HepG2 (cell line): ENCODE results near the gene DENND10. TPM values are rescaled to one million over a fixed set of nuclear protein-coding genes. Genes with fewer than 3 reads are reported as not detected.

Experiments used
- ASH2L ChIP-seq: fragments of 300-600, 200-600 bp; sonication (generic); IDR thresholded peaks from 2 replicates; pipeline ENCODE4 v1.7.0; 2017; ENCODE audit warnings: low read depth, mild to moderate bottlenecking, moderate library complexity, mixed read lengths, low read length; ENCODE audit not compliant: insufficient read length
- ATRX ChIP-seq: sonication (generic); formaldehyde crosslinking; IDR thresholded peaks from 2 replicates; pipeline ENCODE4 v1.4.0; 2020; ENCODE audit warnings: missing genetic modification reagents, borderline replicate concordance
- CBX1 ChIP-seq: IDR thresholded peaks from one replicate; pipeline ENCODE4 v1.6.1; 2016; ENCODE audit warnings: antibody characterized with exemption, low read depth
- CBX5 ChIP-seq: sonication (generic); formaldehyde crosslinking; IDR thresholded peaks from 2 replicates; pipeline ENCODE4 v1.4.0; 2020; ENCODE audit warnings: missing genetic modification reagents, borderline replicate concordance
- DR1 ChIP-seq: sonication (generic); formaldehyde crosslinking; IDR thresholded peaks from 2 replicates; pipeline ENCODE4 v1.8.0; 2021; ENCODE audit warnings: mild to moderate bottlenecking, missing genetic modification reagents, inconsistent platforms
- DRAP1 ChIP-seq: IDR thresholded peaks from 2 replicates; pipeline ENCODE4 v1.6.1; 2016; ENCODE audit warnings: missing genetic modification reagents, missing compliant biosample characterization
- FOSL1 ChIP-seq: sonication (generic); formaldehyde crosslinking; IDR thresholded peaks from 2 replicates; pipeline ENCODE4 v1.9.0; 2021; ENCODE audit warnings: missing genetic modification reagents, borderline replicate concordance
- GPBP1L1 ChIP-seq: sonication (generic); formaldehyde crosslinking; IDR thresholded peaks from 2 replicates; pipeline ENCODE4 v1.5.0; 2020; ENCODE audit warnings: mild to moderate bottlenecking, missing genetic modification reagents
- HIVEP1 ChIP-seq: sonication (generic); formaldehyde crosslinking; IDR thresholded peaks from 2 replicates; pipeline ENCODE4 v1.4.0; 2020; ENCODE audit warnings: mild to moderate bottlenecking, missing genetic modification reagents
- HMG20A ChIP-seq: IDR thresholded peaks from 2 replicates; pipeline ENCODE4 v1.6.1; 2016; ENCODE audit warnings: borderline replicate concordance
- NFATC3 ChIP-seq: sonication (generic); formaldehyde crosslinking; IDR thresholded peaks from 2 replicates; pipeline ENCODE4 v1.5.1; 2020; ENCODE audit warnings: mild to moderate bottlenecking, missing genetic modification reagents
- POGZ ChIP-seq: sonication (generic); formaldehyde crosslinking; IDR thresholded peaks from 2 replicates; pipeline ENCODE4 v1.4.0; 2020; ENCODE audit warnings: mild to moderate bottlenecking, missing genetic modification reagents
- SIX4 ChIP-seq: sonication (generic); formaldehyde crosslinking; IDR thresholded peaks from 2 replicates; pipeline ENCODE4 v1.4.0; 2020; ENCODE audit warnings: missing genetic modification reagents
- ZMYM2 ChIP-seq: sonication (generic); formaldehyde crosslinking; IDR thresholded peaks from 2 replicates; pipeline ENCODE4 v1.8.0; 2022; ENCODE audit warnings: mild to moderate bottlenecking, missing genetic modification reagents
- ZNF234 ChIP-seq: sonication (generic); formaldehyde crosslinking; conservative IDR thresholded peaks from 2 replicates; pipeline ENCODE4 v1.5.1; 2020; ENCODE audit warnings: mild to moderate bottlenecking, missing genetic modification reagents
- ZNF333 ChIP-seq: sonication (generic); formaldehyde crosslinking; IDR thresholded peaks from 2 replicates; pipeline ENCODE4 v1.4.0; 2020; ENCODE audit warnings: mild to moderate bottlenecking, missing genetic modification reagents, borderline replicate concordance
- ZNF501 ChIP-seq: sonication (generic); formaldehyde crosslinking; IDR thresholded peaks from 2 replicates; pipeline ENCODE4 v1.5.1; 2020; ENCODE audit warnings: mild to moderate bottlenecking, moderate library complexity, missing genetic modification reagents
- ZNF614 ChIP-seq: IDR thresholded peaks from 2 replicates; pipeline ENCODE4 v1.6.1; 2018; ENCODE audit warnings: missing biosample characterization, missing genetic modification reagents, inconsistent platforms, borderline replicate concordance
- ZNF678 ChIP-seq: sonication (generic); formaldehyde crosslinking; IDR thresholded peaks from 2 replicates; pipeline ENCODE4 v1.4.0; 2020; ENCODE audit warnings: mild to moderate bottlenecking, missing genetic modification reagents
- polyA plus RNA-seq, 8 experiments: library from polyadenylated mRNA; depleted of rRNA in 3 of 8; stranded (reverse) in 7 of 8; unstranded in 1 of 8; fragments of >200 nt; fragmentation: Illumina TruSeq in 4 of 8; extraction: Trizol in 4 of 8; gene quantifications; 2 replicates each; pipeline versions ENCODE4 v1.2.1 to v1.2.3, GENCODE V29; 2011 to 2016; ENCODE audit warnings: low read depth in 4 of 8, missing spikeins in 1 of 8, mixed read lengths in 1 of 8; ENCODE audit not compliant: insufficient read depth in 1 of 8
- total RNA-seq, 5 experiments: library from RNA; depleted of rRNA; stranded (reverse); fragments of >200 nt; fragmentation: Illumina TruSeq; extraction: Trizol; gene quantifications; 2 replicates each; pipeline ENCODE4 v1.2.3, GENCODE V29; 2016; ENCODE audit warnings: low read depth in 1 of 5
- TF ChIP-seq, protein P1 (sequence below): sonication (generic); formaldehyde crosslinking; IDR thresholded peaks from 2 replicates; pipeline ENCODE4 v1.9.0; 2021; ENCODE audit warnings: missing genetic modification reagents, mild to moderate bottlenecking, borderline replicate concordance
- TF ChIP-seq, protein P2 (sequence below): sonication (generic); formaldehyde crosslinking; IDR thresholded peaks from 2 replicates; pipeline ENCODE4; 2020; ENCODE audit warnings: missing genetic modification reagents, mild to moderate bottlenecking, borderline replicate concordance
- TF ChIP-seq, protein P3 (sequence below): IDR thresholded peaks from 2 replicates; pipeline ENCODE4 v1.6.1; 2018; ENCODE audit warnings: missing genetic modification reagents, mild to moderate bottlenecking, missing compliant biosample characterization

Gene DENND10
- total and polyA plus RNA-seq, 2 of the 13 experiments (the other 11 are each of a cell fraction or from before 2014, with no cell fraction given) = 43.7 to 78.8 TPM

DNA sequence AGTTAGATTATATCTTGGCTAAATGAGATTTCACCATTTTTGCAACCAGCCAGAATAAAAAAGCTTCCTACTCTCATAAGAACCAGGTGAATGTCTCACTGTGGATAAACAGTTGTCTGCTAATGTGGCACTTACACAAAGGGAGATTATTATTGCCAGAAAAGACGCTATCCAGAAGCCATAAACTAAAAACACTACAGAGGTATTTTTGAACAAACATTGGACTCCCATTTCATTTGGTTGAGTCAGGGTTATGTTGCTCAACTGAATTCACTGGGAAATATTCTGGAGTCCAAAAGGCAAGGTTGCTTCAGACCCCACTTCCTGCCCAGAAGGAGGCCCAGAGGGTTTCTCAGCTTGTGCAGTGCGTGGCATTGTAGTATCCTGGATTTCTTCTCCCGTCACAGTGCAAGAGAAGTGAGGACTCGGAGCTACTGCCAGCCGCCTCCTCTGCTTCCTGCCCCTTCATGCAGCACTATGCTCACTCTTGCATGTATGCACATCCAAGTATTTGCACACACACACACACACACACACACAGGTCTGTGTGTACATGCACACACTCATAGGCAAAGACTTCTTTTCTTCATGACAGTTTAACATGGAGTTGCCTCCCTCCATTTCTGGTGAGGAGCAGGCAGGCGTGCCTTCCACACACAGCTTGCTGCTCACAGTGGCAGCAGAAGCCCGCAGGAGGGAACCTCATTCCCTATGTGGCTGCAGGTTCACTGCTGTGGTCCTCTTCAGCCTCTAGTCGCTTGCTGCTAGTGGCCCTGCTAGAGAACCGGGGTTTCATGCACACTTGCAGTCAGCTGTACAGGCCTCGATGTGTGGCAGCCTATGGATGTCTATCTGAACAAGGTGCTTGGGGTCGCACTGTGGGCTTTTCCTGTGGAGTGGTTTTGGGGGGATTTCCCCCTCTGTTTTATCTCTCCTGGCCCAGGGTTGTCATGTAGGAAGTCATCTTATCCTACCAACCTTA, 10.1 kb downstream of the DENND10 start (continued):
- no peak for TF ChIP-seq ATRX (CRISPR knock-in tag)
- 0 out of 2 replicates have a peak, but pooled peaks have one; percentile 33 for TF ChIP-seq POGZ (CRISPR knock-in tag)
- peak; percentile 61 for TF ChIP-seq DRAP1 (CRISPR knock-in tag)
- TF ChIP-seq SIX4 (CRISPR knock-in tag) = peak; percentile 63; the same call in 1 of the 2 replicates
- TF ChIP-seq DR1 (CRISPR knock-in tag) = no peak
- 0 out of 2 replicates have a peak, but pooled peaks have one; percentile 23 for TF ChIP-seq ZNF678
- no peak for TF ChIP-seq ZNF234
- peak; percentile 81; the same call in 1 of the 2 replicates for TF ChIP-seq CBX5 (CRISPR knock-in tag)
- no peak for TF ChIP-seq ZNF333 (CRISPR knock-in tag)
- peak; percentile 73 for TF ChIP-seq ASH2L
- TF ChIP-seq ZNF614 (CRISPR knock-in tag) = peak; percentile 66; the same call in 1 of the 2 replicates
- peak; percentile 67; the same call in 1 of the 2 replicates for TF ChIP-seq HMG20A (CRISPR knock-in tag)
- TF ChIP-seq, protein P1, sequence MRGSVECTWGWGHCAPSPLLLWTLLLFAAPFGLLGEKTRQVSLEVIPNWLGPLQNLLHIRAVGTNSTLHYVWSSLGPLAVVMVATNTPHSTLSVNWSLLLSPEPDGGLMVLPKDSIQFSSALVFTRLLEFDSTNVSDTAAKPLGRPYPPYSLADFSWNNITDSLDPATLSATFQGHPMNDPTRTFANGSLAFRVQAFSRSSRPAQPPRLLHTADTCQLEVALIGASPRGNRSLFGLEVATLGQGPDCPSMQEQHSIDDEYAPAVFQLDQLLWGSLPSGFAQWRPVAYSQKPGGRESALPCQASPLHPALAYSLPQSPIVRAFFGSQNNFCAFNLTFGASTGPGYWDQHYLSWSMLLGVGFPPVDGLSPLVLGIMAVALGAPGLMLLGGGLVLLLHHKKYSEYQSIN (CRISPR knock-in tag) = no peak
- TF ChIP-seq, protein P2, sequence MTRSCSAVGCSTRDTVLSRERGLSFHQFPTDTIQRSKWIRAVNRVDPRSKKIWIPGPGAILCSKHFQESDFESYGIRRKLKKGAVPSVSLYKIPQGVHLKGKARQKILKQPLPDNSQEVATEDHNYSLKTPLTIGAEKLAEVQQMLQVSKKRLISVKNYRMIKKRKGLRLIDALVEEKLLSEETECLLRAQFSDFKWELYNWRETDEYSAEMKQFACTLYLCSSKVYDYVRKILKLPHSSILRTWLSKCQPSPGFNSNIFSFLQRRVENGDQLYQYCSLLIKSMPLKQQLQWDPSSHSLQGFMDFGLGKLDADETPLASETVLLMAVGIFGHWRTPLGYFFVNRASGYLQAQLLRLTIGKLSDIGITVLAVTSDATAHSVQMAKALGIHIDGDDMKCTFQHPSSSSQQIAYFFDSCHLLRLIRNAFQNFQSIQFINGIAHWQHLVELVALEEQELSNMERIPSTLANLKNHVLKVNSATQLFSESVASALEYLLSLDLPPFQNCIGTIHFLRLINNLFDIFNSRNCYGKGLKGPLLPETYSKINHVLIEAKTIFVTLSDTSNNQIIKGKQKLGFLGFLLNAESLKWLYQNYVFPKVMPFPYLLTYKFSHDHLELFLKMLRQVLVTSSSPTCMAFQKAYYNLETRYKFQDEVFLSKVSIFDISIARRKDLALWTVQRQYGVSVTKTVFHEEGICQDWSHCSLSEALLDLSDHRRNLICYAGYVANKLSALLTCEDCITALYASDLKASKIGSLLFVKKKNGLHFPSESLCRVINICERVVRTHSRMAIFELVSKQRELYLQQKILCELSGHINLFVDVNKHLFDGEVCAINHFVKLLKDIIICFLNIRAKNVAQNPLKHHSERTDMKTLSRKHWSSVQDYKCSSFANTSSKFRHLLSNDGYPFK (CRISPR knock-in tag) = peak; percentile 45; the same call in 1 of the 2 replicates
- TF ChIP-seq ZNF501 = peak; percentile 53; the same call in 1 of the 2 replicates
- TF ChIP-seq, protein P3, sequence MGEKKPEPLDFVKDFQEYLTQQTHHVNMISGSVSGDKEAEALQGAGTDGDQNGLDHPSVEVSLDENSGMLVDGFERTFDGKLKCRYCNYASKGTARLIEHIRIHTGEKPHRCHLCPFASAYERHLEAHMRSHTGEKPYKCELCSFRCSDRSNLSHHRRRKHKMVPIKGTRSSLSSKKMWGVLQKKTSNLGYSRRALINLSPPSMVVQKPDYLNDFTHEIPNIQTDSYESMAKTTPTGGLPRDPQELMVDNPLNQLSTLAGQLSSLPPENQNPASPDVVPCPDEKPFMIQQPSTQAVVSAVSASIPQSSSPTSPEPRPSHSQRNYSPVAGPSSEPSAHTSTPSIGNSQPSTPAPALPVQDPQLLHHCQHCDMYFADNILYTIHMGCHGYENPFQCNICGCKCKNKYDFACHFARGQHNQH = peak; percentile 40; the same call in 1 of the 2 replicates
- no peak for TF ChIP-seq CBX1
- peak; percentile 63 for TF ChIP-seq ZMYM2 (CRISPR knock-in tag)
- TF ChIP-seq HIVEP1 (CRISPR knock-in tag) = peak; percentile 63; the same call in 1 of the 2 replicates
- no peak for TF ChIP-seq GPBP1L1 (CRISPR knock-in tag)
- TF ChIP-seq FOSL1 (CRISPR knock-in tag) = peak; percentile 88; the same call in 1 of the 2 replicates
- no peak for TF ChIP-seq NFATC3
